SK-N-SH (cell line): Measurements from ENCODE around the gene ENHO. TPM values are rescaled to one million over a fixed set of nuclear protein-coding genes. Genes with fewer than 3 reads are reported as not detected.

Experiments
- CTCF ChIA-PET: fragments of 300-600, 350-600 bp; formaldehyde crosslinking; extraction: SDS; loops from one replicate; lab custom pipeline; 2021; lab: Yijun Ruan, JAX
- POLR2A ChIA-PET: fragments of 350-600 bp; sonication (Branson Sonifier 250); formaldehyde crosslinking; extraction: SDS; loops from one replicate; lab custom pipeline; 2020; ENCODE audit warnings: antibody characterized with exemption, inconsistent platforms; lab: Yijun Ruan, JAX
- DNase-seq: peaks from one replicate; pipeline ENCODE4 v3.0.0; 2012
- H2AFZ ChIP-seq: fragments of 200-600 bp; sonication (generic); 2 replicates; pipeline ENCODE4 v1.8.1; 2016; ENCODE audit warnings: antibody characterized with exemption, mild to moderate bottlenecking, low read depth
- H3F3A ChIP-seq: fragments of 200-600 bp; sonication (generic); replicated peaks from 2 replicates; pipeline ENCODE3; 2016; ENCODE audit warnings: antibody characterized with exemption, mild to moderate bottlenecking; ENCODE audit not compliant: insufficient read depth
- H3K27ac ChIP-seq, 2 experiments: fragments of 200-500 bp in 1 of 2; fragments of 200-600 bp in 1 of 2; sonication (Bioruptor generic) in 1 of 2; sonication (generic), shearing (Covaris generic) in 1 of 2; 2 replicates each; pipeline versions ENCODE4 v1.5.1 to v1.6.1; 2014 to 2016; ENCODE audit warnings: low read depth in 2 of 2, inconsistent platforms in 1 of 2, low read length in 1 of 2, mild to moderate bottlenecking in 1 of 2, mixed read lengths in 1 of 2
- H3K27me3 ChIP-seq: fragments of 200-600 bp; sonication (generic), shearing (Covaris generic); 2 replicates; pipeline ENCODE4 v1.6.1; 2016; ENCODE audit warnings: mixed run types; ENCODE audit not compliant: insufficient read depth
- H3K36me3 ChIP-seq, 2 experiments: fragments of 200-500 bp in 1 of 2; fragments of 200-600 bp in 1 of 2; sonication (Bioruptor generic) in 1 of 2; sonication (generic) in 1 of 2; replicated peaks in 1 of 2; 2 replicates each; pipeline versions ENCODE3 to v1.5.1; 2014 to 2016; ENCODE audit warnings: low read length in 1 of 2, mild to moderate bottlenecking in 1 of 2; ENCODE audit not compliant: insufficient read depth in 2 of 2, control insufficient read depth in 1 of 2
- H3K4me1 ChIP-seq, 2 experiments: fragments of 200-500 bp in 1 of 2; fragments of 200-600 bp in 1 of 2; sonication (Bioruptor generic) in 1 of 2; sonication (generic), shearing (Covaris generic) in 1 of 2; 2 replicates each; pipeline versions ENCODE4 v1.5.1 to v1.6.1; 2014 to 2016; ENCODE audit warnings: low read depth in 1 of 2, low read length in 1 of 2, mixed run types in 1 of 2; ENCODE audit not compliant: insufficient read depth in 2 of 2, control insufficient read depth in 1 of 2
- H3K4me2 ChIP-seq: fragments of 200-600 bp; sonication (generic), shearing (Covaris generic); 2 replicates; pipeline ENCODE4 v1.6.1; 2017; ENCODE audit warnings: mixed run types
- H3K4me3 ChIP-seq, 2 experiments: fragments of 200-500 bp in 1 of 2; fragments of 200-600 bp in 1 of 2; sonication (Bioruptor generic) in 1 of 2; sonication (generic), shearing (Covaris generic) in 1 of 2; 2 replicates each; pipeline versions ENCODE4 v1.5.1 to v1.8.1; 2014 to 2016; ENCODE audit warnings: low read depth in 2 of 2, inconsistent platforms in 1 of 2, low read length in 1 of 2, mild to moderate bottlenecking in 1 of 2, mixed read lengths in 1 of 2, moderate library complexity in 1 of 2
- H3K79me2 ChIP-seq: fragments of 200-600 bp; sonication (generic); 2 replicates; pipeline ENCODE4 v1.8.1; 2017; ENCODE audit warnings: mild to moderate bottlenecking; ENCODE audit not compliant: insufficient read depth
- H3K9ac ChIP-seq: fragments of 200-600 bp; sonication (generic); 2 replicates; pipeline ENCODE4 v1.6.1; 2017; ENCODE audit warnings: mixed run types
- H3K9me2 ChIP-seq: fragments of 200-600 bp; sonication (generic); 2 replicates; pipeline ENCODE4 v1.6.1; 2017; ENCODE audit warnings: mixed run types
- H3K9me3 ChIP-seq: fragments of 200-600 bp; sonication (generic); 2 replicates; pipeline ENCODE4 v1.6.1; 2017; ENCODE audit warnings: mixed run types, mild to moderate bottlenecking, moderate library complexity
- H4K20me1 ChIP-seq: fragments of 200-600 bp; sonication (generic); 2 replicates; pipeline ENCODE4 v1.6.1; 2017; ENCODE audit warnings: mild to moderate bottlenecking, mixed run types; ENCODE audit not compliant: insufficient read depth
- CHD2 ChIP-seq: fragments of 150-350 bp; IDR thresholded peaks from 2 replicates; pipeline ENCODE4 v1.6.1; 2018; ENCODE audit warnings: low read length; ENCODE audit not compliant: partially characterized antibody
- EP300 ChIP-seq, 2 experiments: IDR thresholded peaks; 2 replicates each; pipeline versions ENCODE4 v1.4.0 to v1.6.1; 2012; ENCODE audit warnings: borderline replicate concordance in 1 of 2, low read depth in 1 of 2, low read length in 1 of 2
- FOSL2 ChIP-seq: IDR thresholded peaks from 2 replicates; pipeline ENCODE4 v1.4.0; 2012; ENCODE audit warnings: low read depth, mild to moderate bottlenecking, moderate library complexity, borderline replicate concordance
- FOXJ3 ChIP-seq: sonication (generic); formaldehyde crosslinking; IDR thresholded peaks from 2 replicates; pipeline ENCODE4 v1.5.1; 2020; ENCODE audit warnings: mild to moderate bottlenecking, missing genetic modification reagents
- FOXM1 ChIP-seq: IDR thresholded peaks from 2 replicates; pipeline ENCODE4 v1.4.0; 2012; ENCODE audit warnings: low read depth, mild to moderate bottlenecking
- GABPA ChIP-seq: IDR thresholded peaks from 2 replicates; pipeline ENCODE4 v1.4.0; 2012; ENCODE audit warnings: low read depth, mild to moderate bottlenecking
- MXI1 ChIP-seq: IDR thresholded peaks from 2 replicates; pipeline ENCODE4 v1.6.1; 2012; ENCODE audit warnings: mild to moderate bottlenecking, low read depth, low read length, improper control_type of control experiment
- NFIC ChIP-seq: IDR thresholded peaks from 2 replicates; pipeline ENCODE4 v1.4.0; 2012; ENCODE audit warnings: borderline replicate concordance
- NRF1 ChIP-seq: IDR thresholded peaks from 2 replicates; pipeline ENCODE4 v1.6.1; 2012; ENCODE audit warnings: low read depth, mild to moderate bottlenecking, low read length
- RFX5 ChIP-seq: IDR thresholded peaks from 2 replicates; pipeline ENCODE4 v1.6.1; 2012; ENCODE audit warnings: mild to moderate bottlenecking, improper control_type of control experiment, low read length
- SIN3A ChIP-seq: IDR thresholded peaks from 2 replicates; pipeline ENCODE4 v1.6.1; 2012; ENCODE audit warnings: low read depth, mild to moderate bottlenecking, low read length, moderate library complexity, borderline replicate concordance
- SMC3 ChIP-seq: IDR thresholded peaks from 2 replicates; pipeline ENCODE4 v1.6.1; 2012; ENCODE audit warnings: low read depth, low read length, improper control_type of control experiment
- TCF12 ChIP-seq: IDR thresholded peaks from 2 replicates; pipeline ENCODE4 v1.4.0; 2012
- TEAD4 ChIP-seq: IDR thresholded peaks from 2 replicates; pipeline ENCODE4 v1.4.0; 2012; ENCODE audit warnings: mild to moderate bottlenecking, borderline replicate concordance; ENCODE audit not compliant: insufficient read depth
- WGBS: methylation state at CpG from one replicate; pipeline ENCODE4 v1.1.6; 2017; ENCODE audit warnings: low lambda C conversion rate; 5-methylcytosine and 5-hydroxymethylcytosine counted together
- polyA plus RNA-seq, 3 experiments: library from polyadenylated mRNA; depleted of rRNA; stranded (reverse); fragments of >200 nt; gene quantifications; 2 replicates each; pipeline ENCODE4 v1.2.3, GENCODE V29; 2012
- TF ChIP-seq, protein P1 (sequence below): IDR thresholded peaks from 2 replicates; pipeline ENCODE4 v1.6.1; 2012; ENCODE audit warnings: mild to moderate bottlenecking, low read depth, low read length, moderate library complexity
- TF ChIP-seq, protein P2 (sequence below): IDR thresholded peaks from 2 replicates; pipeline ENCODE4; 2012
- TF ChIP-seq, protein P3 (sequence below): fragments of 150-350 bp; IDR thresholded peaks from 2 replicates; pipeline ENCODE4 v1.6.1; 2017; ENCODE audit warnings: antibody characterized with exemption, low read length, low read depth, borderline replicate concordance

Gene ENHO
- polyA plus RNA-seq, 1 of the 3 experiments (the other 2 are of a cell fraction) = 1.5 TPM

DNA sequence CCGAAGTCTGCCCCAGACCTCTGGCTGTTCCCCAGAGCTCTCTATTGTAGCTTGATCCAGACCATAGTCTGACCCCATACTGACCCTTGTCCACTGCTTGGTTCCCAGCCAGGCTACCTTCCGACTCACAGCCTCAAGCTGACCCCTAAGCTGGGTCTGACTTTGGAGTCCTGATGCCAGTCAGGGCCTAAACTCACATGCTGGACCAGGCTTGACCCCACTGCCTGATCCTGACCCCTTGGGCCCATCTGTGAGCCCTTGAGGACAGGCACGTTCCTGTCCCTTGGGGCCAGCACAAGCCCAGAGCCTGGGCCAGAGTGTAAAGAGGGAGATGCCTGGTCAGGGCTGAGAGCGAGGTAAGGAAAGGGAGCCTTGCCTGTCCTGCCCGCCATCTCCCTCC, 32.7 kb upstream of the ENHO start:
- POLR2A ChIA-PET = interaction anchor here (1.3 to 2.3 kb wide), 4 partner anchors 15 to 36 kb away, joined by 3 to 10 read pairs (median 6); no protein-coding TSS in a partner anchor
- Histone ChIP-seq H3K27ac (peak overlapping the region in 1 of 2 experiments; percentile 91; a peak in 2 of 4 replicates), H3K27me3 (no peaks in the 10 kb centered on the region; the same call in 1 of the 2 replicates), H3K9me3 (no peaks in the 10 kb centered on the region), H3K36me3 (no peaks in the 10 kb centered on the region), H3K4me1 (peaks cover 0 to 79% of the 10 kb centered on the region in 2 experiments; a peak in 1 of 4 replicates), H3K9ac (no peak overlapping the region), H2AFZ (no peak overlapping the region), H3K4me3 (no peak overlapping the region), H3K9me2 (no peaks in the 10 kb centered on the region), H3F3A (no peaks in the 10 kb centered on the region), H4K20me1 (no peaks in the 10 kb centered on the region), H3K4me2 (no peak overlapping the region), H3K79me2 (no peaks in the 10 kb centered on the region)
- DNase-seq = no peak
- TF ChIP-seq RFX5 = no peak
- no peak for TF ChIP-seq FOXM1
- TF ChIP-seq, protein P1, sequence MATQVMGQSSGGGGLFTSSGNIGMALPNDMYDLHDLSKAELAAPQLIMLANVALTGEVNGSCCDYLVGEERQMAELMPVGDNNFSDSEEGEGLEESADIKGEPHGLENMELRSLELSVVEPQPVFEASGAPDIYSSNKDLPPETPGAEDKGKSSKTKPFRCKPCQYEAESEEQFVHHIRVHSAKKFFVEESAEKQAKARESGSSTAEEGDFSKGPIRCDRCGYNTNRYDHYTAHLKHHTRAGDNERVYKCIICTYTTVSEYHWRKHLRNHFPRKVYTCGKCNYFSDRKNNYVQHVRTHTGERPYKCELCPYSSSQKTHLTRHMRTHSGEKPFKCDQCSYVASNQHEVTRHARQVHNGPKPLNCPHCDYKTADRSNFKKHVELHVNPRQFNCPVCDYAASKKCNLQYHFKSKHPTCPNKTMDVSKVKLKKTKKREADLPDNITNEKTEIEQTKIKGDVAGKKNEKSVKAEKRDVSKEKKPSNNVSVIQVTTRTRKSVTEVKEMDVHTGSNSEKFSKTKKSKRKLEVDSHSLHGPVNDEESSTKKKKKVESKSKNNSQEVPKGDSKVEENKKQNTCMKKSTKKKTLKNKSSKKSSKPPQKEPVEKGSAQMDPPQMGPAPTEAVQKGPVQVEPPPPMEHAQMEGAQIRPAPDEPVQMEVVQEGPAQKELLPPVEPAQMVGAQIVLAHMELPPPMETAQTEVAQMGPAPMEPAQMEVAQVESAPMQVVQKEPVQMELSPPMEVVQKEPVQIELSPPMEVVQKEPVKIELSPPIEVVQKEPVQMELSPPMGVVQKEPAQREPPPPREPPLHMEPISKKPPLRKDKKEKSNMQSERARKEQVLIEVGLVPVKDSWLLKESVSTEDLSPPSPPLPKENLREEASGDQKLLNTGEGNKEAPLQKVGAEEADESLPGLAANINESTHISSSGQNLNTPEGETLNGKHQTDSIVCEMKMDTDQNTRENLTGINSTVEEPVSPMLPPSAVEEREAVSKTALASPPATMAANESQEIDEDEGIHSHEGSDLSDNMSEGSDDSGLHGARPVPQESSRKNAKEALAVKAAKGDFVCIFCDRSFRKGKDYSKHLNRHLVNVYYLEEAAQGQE = no peak
- no peak for TF ChIP-seq NRF1
- no peak for TF ChIP-seq SMC3
- TF ChIP-seq TEAD4 = no peak
- no peak for TF ChIP-seq MXI1
- TF ChIP-seq NFIC = no peak
- TF ChIP-seq, protein P2, sequence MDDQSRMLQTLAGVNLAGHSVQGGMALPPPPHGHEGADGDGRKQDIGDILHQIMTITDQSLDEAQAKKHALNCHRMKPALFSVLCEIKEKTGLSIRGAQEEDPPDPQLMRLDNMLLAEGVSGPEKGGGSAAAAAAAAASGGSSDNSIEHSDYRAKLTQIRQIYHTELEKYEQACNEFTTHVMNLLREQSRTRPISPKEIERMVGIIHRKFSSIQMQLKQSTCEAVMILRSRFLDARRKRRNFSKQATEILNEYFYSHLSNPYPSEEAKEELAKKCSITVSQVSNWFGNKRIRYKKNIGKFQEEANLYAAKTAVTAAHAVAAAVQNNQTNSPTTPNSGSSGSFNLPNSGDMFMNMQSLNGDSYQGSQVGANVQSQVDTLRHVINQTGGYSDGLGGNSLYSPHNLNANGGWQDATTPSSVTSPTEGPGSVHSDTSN = no peak
- no peak for TF ChIP-seq SIN3A
- no peak for TF ChIP-seq FOSL2
- no peak for TF ChIP-seq TCF12
- no peak for TF ChIP-seq GABPA
- CTCF ChIA-PET = interaction anchor here (0.6 to 18.0 kb wide), 10 partner anchors 9 to 223 kb away, joined by 3 to 507 read pairs (median 5); partner anchors contain the start of gene CNTFR
- 78% methylated on average over 5 of the region's 5 CpGs for whole genome bisulfite sequencing

DNA sequence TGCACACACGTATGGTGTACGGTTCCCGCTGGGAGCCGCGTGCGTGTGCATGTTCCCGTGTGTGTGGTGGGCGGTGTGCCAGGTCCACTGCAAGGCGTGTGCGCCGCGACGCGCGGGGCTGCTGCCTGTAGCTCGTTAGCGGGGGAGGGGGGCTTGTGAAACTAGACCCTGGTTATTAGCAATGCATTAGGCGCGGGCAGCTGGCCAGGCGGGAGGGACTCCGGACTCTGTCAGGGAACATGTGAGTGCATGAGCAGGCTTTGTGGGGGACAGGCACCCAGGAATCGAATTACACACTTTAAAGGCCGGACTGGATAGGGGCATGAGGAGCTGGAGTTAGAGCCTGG, 32.2 kb upstream of the ENHO start:
- peak overlapping the region in 1 of 2 experiments; percentile 91; a peak in 2 of 4 replicates for H3K27ac ChIP-seq
- no peaks in the 10 kb centered on the region for H3K79me2 ChIP-seq
- peak; percentile 83 for DNase-seq
- no peaks in the 10 kb centered on the region for H3K36me3 ChIP-seq
- H3K4me3 ChIP-seq = no peak overlapping the region
- no peaks in the 10 kb centered on the region for H3F3A ChIP-seq
- no peaks in the 10 kb centered on the region for H3K9me2 ChIP-seq
- no peak overlapping the region for H3K9ac ChIP-seq
- no peaks in the 10 kb centered on the region; the same call in 1 of the 2 replicates for H3K27me3 ChIP-seq
- no peaks in the 10 kb centered on the region for H4K20me1 ChIP-seq
- 51% methylated on average over 21 of the region's 23 CpGs for WGBS
- POLR2A ChIA-PET = interaction anchor here (0.9 to 2.3 kb wide), 5 partner anchors 15 to 37 kb away, joined by 3 to 10 read pairs (median 4); no protein-coding TSS in a partner anchor
- H2AFZ ChIP-seq = no peak overlapping the region
- H3K4me2 ChIP-seq = no peak overlapping the region
- CTCF ChIA-PET = interaction anchor here (0.6 to 18.0 kb wide), 11 partner anchors 9 to 222 kb away, joined by 3 to 507 read pairs (median 4); partner anchors contain the start of gene CNTFR
- H3K4me1 ChIP-seq = peaks cover 0 to 79% of the 10 kb centered on the region in 2 experiments; a peak in 1 of 4 replicates
- no peaks in the 10 kb centered on the region for H3K9me3 ChIP-seq
- TF ChIP-seq CHD2 (peak; percentile 48), FOXJ3 (0 out of 2 replicates have a peak, but pooled peaks have one; percentile 35), FOSL2 (no peak), EP300 (IDR thresholded peaks at IDR 0.05; ENCODE audit: borderline replicate concordance in 1 of 2, low read depth in 1 of 2, low read length in 1 of 2) (peak in 1 of 2 experiments; percentile 39; a peak in 1 of 4 replicates), MXI1 (peak; percentile 72)
- TF ChIP-seq, protein P3, sequence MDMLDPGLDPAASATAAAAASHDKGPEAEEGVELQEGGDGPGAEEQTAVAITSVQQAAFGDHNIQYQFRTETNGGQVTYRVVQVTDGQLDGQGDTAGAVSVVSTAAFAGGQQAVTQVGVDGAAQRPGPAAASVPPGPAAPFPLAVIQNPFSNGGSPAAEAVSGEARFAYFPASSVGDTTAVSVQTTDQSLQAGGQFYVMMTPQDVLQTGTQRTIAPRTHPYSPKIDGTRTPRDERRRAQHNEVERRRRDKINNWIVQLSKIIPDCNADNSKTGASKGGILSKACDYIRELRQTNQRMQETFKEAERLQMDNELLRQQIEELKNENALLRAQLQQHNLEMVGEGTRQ = no peak
